ENCODE measurements around the gene CPNE4.

The CPNE4 gene

DNA sequence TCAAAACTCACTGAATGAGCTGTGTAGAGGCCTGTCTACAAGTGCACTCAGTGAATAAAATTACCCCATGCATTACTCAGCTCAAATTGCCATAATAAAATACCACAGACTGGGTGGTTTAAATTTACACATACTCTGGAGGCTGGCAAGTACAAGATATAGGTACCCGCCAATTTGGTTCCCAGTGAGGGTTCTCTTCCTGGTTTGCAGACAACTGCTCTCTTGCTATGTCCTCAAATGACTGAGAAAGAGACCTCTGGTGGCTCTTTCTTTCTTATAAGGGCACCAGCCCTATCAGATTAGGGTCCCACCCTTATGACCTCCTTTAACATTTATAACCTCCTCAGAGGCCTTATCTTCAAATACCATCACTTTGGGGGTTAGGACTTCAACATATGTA lies 237.0 kb downstream of the CPNE4 start:
- no peak for DNase-seq (ENCODE audit: low read depth)

DNA sequence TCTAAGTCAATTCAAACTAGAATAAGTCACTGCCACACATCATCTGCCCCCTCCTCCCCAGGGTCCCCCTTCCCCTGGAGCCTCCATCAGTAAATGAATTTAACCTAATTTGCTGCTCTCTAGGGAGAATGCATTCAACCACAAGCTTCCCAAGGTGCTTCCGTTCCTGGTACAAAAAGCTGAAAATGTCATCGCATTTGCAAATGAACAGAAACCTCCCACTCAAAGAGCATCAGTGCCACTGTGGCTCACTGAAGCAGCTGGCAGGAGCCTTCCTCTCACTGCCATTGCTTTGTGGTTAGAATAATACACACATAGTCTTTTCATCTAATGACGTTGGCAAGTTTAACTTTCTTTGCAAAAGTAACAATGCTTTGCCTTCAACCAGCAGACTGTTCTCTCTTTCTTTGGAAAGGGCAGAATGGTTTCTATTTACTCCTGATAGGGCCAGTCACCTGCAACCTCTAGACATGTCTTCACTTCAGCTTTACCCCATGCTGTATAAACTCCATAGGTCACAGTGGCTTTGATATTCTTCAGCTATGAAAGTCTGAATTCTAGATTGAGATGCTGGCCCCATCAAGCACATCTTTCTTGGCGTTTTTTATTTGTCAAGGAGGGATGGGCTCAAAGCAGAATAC lies 238.1 kb downstream of the CPNE4 start:
- DNase-seq (ENCODE audit: low read depth) = no peak

DNA sequence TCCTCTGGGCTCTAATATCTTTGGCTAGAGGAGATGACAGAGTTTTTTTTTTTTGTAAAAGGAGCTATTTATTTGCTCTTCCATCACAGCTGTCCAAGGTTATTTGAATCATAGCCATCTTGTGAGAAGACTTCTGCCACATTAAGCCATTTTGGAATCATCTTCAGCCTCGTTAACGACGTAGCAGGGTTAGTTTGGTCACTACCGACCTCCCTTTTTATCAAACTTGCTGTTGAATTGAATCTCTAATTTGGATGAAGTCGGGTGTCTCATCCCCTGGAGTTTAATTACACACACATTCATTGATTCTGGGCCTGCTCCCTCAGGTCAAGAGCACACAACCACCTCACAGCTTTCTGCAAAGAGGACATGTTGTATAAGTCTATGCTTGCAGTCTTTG lies 238.7 kb downstream of the CPNE4 start:
- no peak for DNase-seq (ENCODE audit: low read depth)

DNA sequence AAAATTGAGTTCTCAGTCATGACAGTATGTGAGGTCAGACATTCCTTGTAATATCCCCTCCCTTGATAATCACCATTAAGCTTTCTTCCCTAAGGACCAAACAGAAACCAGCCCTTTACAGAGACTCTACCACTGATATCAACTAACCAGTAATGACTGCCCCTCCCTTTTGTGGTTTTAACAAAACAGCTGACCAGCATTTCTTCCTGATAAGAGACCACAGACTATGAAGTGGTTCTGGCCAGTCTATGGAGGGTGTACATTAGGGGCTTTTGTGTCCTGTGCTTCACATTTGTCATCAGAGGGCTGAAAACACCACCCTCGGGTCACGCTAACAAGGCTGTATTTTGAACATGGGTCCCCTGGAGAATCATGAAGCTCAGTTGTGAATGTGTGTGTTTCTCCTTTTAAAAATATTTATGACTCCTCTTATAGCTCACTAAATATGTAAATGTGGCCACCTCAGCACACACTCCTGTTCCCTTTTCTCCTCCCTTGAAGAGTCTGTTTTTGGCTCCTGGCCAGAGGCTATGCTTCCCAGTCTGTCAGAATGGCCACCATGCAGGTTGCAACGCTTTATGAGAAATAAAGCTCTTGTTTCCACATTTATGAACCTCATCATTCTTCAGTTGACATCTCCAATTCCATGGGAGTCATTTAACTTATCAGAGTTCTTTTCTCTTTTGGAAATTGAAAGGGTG lies 239.3 kb downstream of the CPNE4 start:
- DNase-seq (ENCODE audit: low read depth) = peak; percentile 50

DNA sequence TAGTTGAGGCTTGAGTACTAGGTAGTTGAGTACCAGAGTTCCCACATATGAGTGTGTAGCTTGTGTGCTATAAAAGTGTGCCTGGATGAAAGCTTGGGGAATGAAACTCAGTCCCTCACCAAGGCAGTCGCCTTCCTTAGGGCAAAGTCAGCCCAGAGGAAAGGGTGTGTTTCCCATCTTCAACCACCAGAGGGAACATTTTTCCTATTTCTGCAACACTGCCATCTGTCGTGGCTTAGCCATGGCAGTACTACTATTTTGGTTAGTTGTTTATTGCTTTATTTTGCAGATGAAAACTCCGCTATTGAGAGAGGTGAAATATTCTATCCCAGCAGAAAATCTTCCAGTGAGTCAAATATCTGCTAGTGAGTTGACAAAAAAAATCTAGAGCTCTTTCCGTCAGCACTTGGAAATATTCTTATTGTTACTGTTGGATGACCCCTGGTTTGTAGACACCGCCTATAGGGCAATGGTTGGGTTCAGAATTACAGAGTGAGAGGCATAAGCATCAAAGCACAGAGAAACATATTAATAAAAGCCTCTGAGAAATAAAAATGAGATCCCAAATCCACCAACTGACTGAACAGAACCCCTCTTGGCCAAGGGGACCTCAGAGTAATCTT lies 239.9 kb downstream of the CPNE4 start:
- DNase-seq (ENCODE audit: low read depth) = peak; percentile 64

DNA sequence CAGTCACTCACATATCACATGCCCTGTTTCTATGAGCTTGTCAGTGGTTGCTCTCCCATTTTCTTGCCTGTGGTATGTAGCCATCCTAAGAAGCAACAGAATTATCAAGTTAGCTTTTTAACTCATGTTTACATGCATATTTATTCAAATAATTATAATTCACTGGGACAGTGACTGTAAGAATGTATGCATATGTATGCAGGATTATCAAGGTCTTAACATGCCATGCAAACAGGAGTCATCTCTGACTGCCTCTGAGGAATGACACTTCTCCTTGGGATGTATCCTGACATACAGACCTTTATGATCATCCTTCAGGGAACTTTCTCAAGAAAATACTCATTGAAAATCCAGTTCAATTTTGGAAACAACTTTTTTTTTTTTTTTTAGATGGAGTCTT lies 240.9 kb downstream of the CPNE4 start:
- no peak for DNase-seq (ENCODE audit: low read depth)

DNA sequence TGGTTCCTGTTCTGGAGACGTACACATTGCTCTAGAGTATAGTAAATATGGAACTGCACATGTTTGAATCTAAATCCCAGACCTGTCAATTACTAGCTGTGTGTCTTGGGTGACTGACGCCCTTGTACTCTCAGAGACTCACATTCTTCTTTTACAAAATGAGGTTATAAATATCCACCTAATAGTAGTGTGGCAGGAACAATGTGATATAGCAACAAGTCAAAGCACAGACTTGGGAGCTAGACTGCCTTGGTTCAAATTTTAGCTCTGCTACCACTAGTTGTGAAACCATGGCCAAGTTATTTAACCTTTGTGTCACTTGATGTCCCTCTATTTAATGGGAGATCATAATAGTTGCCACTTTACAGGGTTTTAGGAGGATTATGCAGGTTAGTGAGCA lies 245.6 kb downstream of the CPNE4 start:
- no peak for DNase-seq (ENCODE audit: low read depth)

DNA sequence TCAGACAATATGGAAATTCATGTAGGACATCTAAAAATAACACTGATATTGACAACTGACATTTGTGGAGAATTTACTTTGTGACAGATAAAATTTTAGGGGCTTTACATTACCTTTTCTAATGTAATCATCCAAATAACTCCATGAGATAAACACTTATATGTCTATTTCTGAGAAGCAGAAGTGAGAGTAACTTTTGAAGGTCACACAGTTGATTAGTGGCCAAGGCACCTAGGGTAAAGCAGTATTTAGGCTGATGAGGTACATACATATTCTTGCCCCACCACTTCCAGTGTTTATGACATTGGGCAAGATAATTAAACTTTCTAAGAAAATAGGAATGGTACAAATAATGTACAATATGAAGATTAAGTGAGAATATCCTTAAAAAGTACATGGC lies 248.4 kb downstream of the CPNE4 start:
- no peak for DNase-seq (ENCODE audit: low read depth)

DNA sequence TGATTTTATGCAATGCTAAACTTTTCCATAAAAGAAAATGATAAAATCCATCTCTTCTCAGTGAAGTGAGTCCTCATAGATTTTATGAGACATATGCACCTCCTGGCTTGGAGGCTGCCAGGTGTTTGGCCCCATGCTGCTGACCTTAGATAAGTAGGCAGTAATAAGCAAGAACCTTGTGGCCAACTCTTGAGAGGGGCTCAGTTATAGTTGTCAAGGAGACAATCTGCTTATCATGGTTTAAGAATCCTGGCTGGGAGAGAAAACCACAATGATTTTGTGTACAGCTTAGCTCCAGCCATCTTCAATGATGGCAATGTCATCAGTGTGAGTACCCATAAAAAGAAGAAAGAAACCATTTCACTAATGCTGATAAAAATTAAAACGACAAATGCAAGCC lies 252.1 kb downstream of the CPNE4 start:
- DNase-seq (ENCODE audit: low read depth) = no peak

DNA sequence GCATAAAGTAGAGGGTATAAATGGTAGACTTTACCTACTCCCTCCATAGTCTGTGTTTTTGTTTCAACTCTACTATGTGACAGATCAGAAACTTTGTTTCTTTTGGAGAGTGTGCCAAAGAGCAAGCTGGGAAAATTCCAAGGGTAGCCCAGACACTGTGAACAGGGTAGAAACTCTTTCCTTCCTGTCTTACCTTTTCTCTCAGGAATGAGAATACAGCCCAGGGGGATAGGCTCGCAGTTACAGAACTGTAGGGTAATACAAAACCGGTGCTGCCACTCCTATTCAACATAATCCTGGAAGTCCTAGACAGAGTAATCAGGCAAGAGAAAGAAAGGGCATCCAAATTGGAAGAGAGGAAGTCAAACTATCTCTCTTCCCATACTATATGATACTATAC lies 256.3 kb downstream of the CPNE4 start:
- DNase-seq (ENCODE audit: low read depth) = no peak

DNA sequence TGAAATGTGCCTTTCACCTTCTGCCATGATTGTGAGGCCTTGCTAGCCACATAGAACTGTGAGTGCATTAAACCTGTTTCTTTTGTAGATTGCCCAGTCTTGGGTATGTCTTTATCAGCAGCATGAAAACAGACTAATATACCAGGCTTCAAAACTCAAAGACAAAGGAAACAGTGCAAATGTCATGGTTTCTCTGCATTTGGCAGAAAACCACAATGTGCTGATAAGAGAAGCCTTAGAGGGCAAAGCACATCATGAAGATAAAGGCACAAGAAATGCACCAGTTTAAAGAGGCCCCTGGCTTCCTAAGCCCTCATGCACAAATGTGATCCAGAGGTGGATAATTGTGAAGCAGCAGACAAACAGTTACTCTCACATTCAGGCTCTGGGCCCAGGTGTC lies 259.2 kb downstream of the CPNE4 start:
- no peak for DNase-seq (ENCODE audit: low read depth)

DNA sequence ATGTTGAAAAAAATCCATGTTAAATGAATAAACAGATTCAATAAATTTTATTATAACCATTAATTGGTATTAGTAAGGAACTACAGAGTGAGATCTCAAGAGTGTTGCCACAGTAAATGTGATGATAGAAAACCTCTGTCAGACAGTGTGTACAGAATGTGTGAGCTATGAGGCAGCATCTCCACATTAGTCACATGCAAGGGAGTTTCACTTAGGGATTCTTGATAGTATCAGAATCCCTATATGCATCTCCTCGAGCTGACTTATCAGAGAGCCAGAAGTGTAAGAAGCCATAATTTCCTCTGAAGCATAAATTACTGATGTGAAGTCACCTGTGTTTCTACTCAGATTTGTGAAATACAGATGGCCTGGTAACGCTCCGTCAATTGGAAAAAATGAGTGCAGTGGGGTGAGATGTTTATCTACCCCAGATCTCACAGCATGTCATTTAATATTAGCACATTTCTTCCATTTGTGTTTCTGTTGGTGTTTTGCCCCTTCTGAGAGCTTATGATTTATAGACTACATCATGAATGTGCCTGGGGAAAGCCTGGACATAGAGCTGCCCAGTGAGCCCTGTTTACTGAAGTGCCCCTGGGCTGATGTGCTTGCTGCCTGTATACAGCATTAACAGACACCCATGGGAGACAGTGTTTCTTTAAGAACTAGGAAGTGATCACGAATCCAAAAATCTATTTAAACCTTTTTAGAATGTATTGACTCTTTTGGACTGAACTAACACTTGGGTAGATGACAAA lies 262.4 kb downstream of the CPNE4 start:
- no peak for DNase-seq (ENCODE audit: low read depth)

DNA sequence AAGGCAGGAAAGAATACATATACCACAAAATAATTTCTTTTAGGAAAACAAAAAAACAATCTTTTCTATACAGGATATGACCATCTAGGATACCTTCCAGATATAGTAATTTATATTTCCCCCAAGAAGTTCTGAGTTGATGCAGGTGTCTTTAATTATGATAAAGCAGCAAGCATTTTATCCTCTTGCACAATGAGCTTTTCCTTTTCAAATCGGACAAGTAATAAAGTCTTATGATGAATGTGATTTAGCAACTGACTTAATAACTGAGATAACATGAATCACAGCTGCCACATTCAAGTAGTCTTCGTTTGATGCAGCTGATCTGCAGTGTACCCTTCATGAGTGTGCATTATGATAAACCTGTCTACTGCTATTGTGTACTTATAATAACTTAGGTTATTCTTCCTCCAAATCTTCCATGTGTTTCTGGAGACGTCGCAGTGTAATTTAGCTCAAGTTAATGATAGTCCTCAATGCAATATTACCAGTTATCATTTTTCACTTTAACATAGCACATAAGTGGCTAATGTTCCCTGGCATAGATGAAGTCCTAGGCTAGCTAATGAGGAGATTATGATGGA lies 271.7 kb downstream of the CPNE4 start:
- DNase-seq (ENCODE audit: low read depth) = no peak

DNA sequence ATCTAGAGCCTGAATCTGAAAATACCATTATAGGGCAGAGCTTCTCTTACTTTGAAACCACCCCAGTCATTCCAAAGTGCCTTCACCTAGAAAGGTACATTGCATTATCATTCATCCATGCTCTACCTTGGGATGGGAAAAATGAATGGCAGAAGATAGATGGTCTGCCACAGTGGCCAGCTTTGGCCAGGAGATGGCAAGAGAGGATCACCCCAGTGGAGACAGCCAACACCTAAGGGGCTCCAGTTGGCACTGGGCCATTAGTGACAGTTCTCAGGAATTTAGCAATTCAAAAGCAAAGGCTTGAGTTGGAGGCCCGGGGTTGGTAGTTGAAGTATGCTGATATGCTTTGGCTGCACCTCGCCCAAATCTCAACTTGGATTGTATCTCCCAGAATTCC lies 278.4 kb downstream of the CPNE4 start:
- DNase-seq (ENCODE audit: low read depth) = no peak

DNA sequence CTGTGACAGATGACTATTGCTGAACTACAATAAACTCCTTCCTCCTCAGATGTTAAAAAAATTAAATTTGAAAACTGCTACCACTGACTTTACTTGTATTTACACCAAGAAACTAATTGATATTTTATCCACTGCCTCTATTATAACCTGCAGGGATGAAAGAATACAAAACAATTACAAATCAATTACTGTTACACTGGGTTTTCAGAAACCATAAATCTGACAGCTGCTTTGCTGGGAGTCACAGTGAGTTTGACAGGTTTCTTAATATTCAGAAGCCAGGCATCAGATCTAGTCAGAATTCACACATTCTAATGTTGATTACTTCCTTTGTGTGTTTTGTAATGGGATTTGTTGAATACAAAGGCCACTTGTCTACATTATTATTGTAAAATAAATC lies 279.4 kb downstream of the CPNE4 start:
- DNase-seq (ENCODE audit: low read depth) = no peak

DNA sequence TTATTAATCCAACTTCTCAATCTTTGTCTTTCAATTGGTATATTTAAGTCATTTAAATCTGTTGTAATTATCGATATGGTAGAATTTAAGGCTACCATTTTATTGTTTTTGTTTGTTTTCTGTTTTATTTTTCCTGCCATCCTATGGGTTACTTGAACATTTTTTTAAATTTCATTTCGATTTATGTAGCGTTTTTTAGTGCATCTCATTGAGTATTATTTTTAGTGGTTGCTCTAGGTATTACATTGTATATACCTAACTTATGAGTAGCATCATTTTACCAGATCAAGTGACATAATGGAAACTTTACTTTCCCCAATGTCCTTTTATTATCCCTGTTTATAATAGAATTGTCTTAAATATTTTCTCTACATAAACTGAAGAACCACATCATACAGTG lies 284.6 kb downstream of the CPNE4 start:
- DNase-seq (ENCODE audit: low read depth) = no peak

DNA sequence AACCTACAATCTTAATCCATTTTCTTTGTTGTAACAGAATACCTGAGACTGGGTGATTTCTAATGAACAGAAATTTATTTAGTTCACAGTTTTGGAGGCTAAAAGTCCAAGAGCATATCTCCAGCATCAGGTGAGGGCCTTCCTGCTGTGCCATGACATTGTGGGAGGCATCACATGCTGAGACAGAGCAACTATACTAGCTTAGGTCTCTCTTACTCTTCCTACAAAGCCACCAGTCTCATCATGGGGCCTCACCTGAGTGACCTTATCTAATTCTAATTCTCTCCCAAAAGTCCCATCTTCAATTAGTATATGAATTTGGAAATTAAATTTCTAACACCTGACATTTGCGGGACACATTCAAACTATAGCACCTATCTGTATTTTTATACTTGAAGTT lies 285.0 kb downstream of the CPNE4 start:
- no peak for DNase-seq (ENCODE audit: low read depth)

DNA sequence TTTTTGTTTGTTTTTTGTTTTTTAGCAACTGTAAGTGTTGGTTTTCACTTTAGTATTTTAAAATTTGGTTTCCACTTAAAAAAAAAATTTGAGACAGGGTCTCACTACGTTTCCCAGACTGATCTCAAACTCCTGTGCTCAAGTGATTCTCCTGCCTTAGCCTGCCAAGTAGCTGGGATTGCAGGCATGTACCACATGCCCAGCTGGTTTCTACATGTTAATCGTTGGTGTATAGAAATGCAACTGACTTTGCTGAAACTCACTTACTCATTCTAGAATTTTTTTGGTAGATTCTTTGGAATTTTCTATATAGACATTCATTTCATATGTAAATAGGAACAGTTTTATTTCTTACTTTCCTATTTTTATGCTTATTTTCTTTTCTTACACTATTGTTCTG lies 287.3 kb downstream of the CPNE4 start:
- DNase-seq (ENCODE audit: low read depth) = no peak

DNA sequence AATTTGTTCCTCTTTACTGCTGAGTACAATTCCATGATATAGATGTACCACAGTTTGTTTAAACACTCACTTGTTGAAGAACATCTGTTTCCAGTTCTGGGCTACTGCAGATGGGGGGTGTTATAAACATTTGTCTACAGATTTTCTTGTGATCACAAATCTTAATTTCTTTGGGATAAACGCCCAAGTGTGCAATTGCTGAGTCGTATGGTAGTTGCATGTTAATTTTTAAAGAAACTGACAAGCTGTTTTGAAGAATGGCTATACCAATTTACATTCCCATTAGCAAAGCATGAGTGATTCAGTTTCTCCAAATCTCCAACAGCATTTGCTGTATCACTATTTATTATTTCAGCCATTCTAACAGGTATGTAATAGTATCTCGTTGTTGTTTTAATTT lies 290.0 kb downstream of the CPNE4 start:
- DNase-seq (ENCODE audit: low read depth) = no peak

DNA sequence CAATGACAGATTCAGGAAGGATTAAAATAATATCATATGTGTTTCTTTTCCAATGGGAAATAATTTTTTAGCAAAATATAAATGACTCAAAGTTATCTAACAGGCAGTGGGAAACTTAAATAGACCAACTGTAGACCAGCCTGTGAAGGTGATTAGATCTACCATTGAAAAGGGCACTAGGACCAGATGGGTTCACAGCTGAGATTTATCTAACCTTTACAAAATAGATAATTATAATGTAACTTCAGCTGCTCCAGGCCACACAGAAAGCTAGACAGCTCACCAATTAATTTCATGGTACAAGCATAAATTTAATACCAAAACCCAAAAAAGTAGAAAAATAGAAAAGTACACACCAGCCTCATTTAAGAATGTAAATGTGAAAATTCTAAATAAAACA lies 291.7 kb downstream of the CPNE4 start:
- DNase-seq (ENCODE audit: low read depth) = no peak

DNA sequence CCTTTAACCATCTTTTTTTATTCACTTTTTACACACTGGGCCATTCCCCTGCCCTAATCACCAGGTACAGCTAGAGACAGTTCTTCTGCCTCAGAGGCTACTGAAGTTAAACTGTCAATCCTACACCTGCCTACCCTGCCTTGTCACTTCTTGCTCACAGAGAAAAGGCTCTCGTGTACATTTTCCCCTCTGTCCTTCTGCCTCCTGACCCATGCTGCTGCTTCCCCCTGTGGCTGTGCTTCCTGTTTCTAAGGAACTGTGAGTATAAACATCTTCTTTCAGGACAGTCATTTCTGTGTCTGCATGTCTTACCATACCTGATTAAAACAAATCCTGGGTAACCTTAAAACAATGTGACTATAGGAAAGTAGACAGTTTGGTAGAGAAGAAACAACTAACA lies 295.6 kb downstream of the CPNE4 start:
- DNase-seq (ENCODE audit: low read depth) = no peak

DNA sequence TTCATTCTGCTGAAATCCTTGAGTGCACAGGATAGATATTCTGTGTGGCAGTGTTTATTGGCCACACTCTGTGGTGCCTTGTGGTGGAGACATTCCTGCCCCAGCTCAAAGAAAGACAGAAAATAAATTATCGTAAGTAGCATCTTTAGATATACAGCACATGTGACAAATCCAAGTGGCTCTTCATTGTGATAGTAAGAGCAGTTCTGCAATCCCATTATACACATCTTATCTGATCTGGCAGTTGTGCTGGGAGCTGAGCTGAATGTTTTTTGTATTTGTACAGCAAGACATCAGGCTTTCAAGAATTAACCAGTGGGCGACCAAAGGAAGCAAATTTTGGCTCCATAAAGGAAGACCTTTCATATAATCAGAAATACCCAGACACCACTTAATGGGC lies 296.7 kb downstream of the CPNE4 start:
- DNase-seq (ENCODE audit: low read depth) = no peak

DNA sequence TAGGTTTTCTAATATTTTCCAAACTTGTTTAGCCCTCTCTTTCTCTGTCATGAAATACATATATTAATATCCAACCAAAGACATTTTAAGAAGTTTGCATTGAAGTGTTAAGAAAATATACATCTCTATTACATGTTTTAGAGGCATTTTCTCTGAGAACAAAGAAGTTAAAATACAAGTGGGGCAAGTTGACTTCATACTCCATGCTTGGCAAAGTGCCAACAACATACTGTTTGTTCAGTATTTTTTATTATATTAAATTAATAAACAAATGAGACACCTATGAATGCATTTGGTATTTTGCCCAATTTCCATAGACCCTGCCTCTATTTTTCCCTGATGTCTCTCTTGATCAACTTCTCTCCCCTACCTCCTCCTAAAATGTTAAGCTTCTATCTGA lies 299.3 kb downstream of the CPNE4 start:
- DNase-seq (ENCODE audit: low read depth) = no peak
